Left ventricle myocardium inferior (tissue), 1 donor: Measurements from ENCODE around the gene VSTM2B. TPM values are rescaled to one million over a fixed set of nuclear protein-coding genes. Genes with fewer than 3 reads are reported as not detected.

Experiments used
- DNase-seq: peaks from one replicate; pipeline ENCODE4 v3.0.0-alpha.2; 2020
- H3K27ac ChIP-seq: fragments of 200-600 bp; replicated peaks from 2 replicates; pipeline ENCODE4 v1.8.0; 2021
- H3K27me3 ChIP-seq: fragments of 200-600 bp; 2 replicates; pipeline ENCODE4 v1.8.0; 2021; ENCODE audit warnings: low read depth
- H3K36me3 ChIP-seq: fragments of 200-600 bp; 2 replicates; pipeline ENCODE4 v1.8.0; 2021
- H3K4me1 ChIP-seq: fragments of 200-600 bp; 2 replicates; pipeline ENCODE4 v1.8.0; 2021
- H3K4me3 ChIP-seq: fragments of 200-600 bp; 2 replicates; pipeline ENCODE4 v1.8.0; 2021; ENCODE audit warnings: mild to moderate bottlenecking, moderate library complexity
- H3K9me3 ChIP-seq: fragments of 200-600 bp; replicated peaks from 2 replicates; pipeline ENCODE4 v1.8.0; 2021
- CTCF ChIP-seq: fragments of 200-600 bp; IDR thresholded peaks from 2 replicates; pipeline ENCODE4 v1.8.0; 2021; ENCODE audit warnings: antibody characterized with exemption, mild to moderate bottlenecking, borderline replicate concordance
- intact Hi-C: fragments of 100-400 bp; cut with micrococcal nuclease; formaldehyde crosslinking; loops from one replicate; pipeline ENCODE4 v1.11.0; 2022
- total RNA-seq: library from RNA; stranded (reverse); fragmentation: NEBNext Ultra II Directional; extraction: Animal tissue kit (Norgen Biotek cat#: 25700); gene quantifications from one replicate; pipeline ENCODE4 v1.2.1, GENCODE V29; 2021
- donor health status: DM: no; HTN: yes; CAD: no; lungs with severe emphysema.

The VSTM2B gene
- total RNA-seq, 1 donor from 2014 or later, result not detected

- Histone ChIP-seq H3K36me3 (no peaks in the 10 kb centered on the region), H3K27ac (no peak overlapping the region), H3K27me3 (peaks cover 82% of the 10 kb centered on the region), H3K4me3 (no peak overlapping the region), H3K9me3 (peaks cover 3% of the 10 kb centered on the region), H3K4me1 (no peaks in the 10 kb centered on the region)
- intact Hi-C loops, result no loop called here
- TF ChIP-seq CTCF, result no peak
- DNase-seq, result no peak
These were observed 45.3 kb upstream of the VSTM2B start for GRCh38 chr19:29480507-29480906.

GRCh38 chr19:29482855-29483640 is 42.7 kb upstream of the VSTM2B start:
- intact Hi-C loops, result no loop called here
- H3K27me3 ChIP-seq, result peaks cover 79% of the 10 kb centered on the region
- no peak overlapping the region for H3K4me3 ChIP-seq
- H3K27ac ChIP-seq, result no peak overlapping the region
- H3K4me1 ChIP-seq, result no peaks in the 10 kb centered on the region
- no peak for DNase-seq
- H3K9me3 ChIP-seq, result peaks cover 3% of the 10 kb centered on the region
- H3K36me3 ChIP-seq, result no peaks in the 10 kb centered on the region
- no peak for TF ChIP-seq CTCF

GRCh38 chr19:29483641-29483920 is 42.2 kb upstream of the VSTM2B start:
- H3K4me3 ChIP-seq, result no peak overlapping the region
- H3K36me3 ChIP-seq, result no peaks in the 10 kb centered on the region
- no peak for TF ChIP-seq CTCF
- intact Hi-C loops, result no loop called here
- no peak for DNase-seq
- no peaks in the 10 kb centered on the region for H3K4me1 ChIP-seq
- H3K27me3 ChIP-seq, result peaks cover 79% of the 10 kb centered on the region
- H3K9me3 ChIP-seq, result peaks cover 3% of the 10 kb centered on the region
- no peak overlapping the region for H3K27ac ChIP-seq

DNA sequence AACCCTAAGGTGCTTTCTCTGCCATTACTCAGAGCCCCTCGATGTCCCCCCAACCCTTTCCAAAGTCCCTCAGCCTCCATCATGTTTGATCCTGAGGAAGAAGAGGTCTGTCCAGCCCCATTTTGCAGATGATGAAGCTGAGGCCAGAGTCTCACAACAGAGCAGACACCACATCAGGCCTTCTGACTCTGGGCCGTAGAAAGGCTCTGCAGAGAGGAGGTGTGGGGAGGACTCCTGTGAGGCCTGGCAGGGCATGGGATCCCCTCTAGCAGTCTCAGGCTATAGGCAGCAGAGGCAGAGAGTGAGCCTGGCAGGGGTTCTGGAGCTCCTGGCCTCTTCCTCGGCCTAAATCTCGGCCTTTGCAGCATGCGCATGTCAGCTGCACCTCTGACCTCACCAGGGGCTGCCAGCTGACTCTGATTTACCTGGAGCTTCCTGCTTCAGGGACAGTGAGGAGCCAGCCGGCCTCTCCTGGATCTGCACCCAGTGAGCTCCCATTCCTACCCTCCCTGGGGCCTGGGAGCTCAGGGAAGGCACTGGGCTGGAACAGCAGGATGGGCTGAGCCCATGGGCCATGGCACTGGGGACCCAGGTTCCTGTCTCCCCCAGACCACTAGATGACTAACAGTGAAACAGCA is 41.7 kb upstream of the VSTM2B start:
- DNase-seq, result no peak
- H3K27me3 ChIP-seq, result peaks cover 79% of the 10 kb centered on the region
- H3K4me1 ChIP-seq, result no peaks in the 10 kb centered on the region
- H3K27ac ChIP-seq, result no peak overlapping the region
- peaks cover 3% of the 10 kb centered on the region for H3K9me3 ChIP-seq
- no peak overlapping the region for H3K4me3 ChIP-seq
- intact Hi-C loops, result no loop called here
- no peaks in the 10 kb centered on the region for H3K36me3 ChIP-seq
- TF ChIP-seq CTCF, result no peak

- no peaks in the 10 kb centered on the region for H3K36me3 ChIP-seq
- no peak for TF ChIP-seq CTCF
- no peaks in the 10 kb centered on the region for H3K4me1 ChIP-seq
- H3K27ac ChIP-seq, result no peak overlapping the region
- peaks cover 3% of the 10 kb centered on the region for H3K9me3 ChIP-seq
- intact Hi-C loops, result no loop called here
- H3K27me3 ChIP-seq, result peaks cover 79% of the 10 kb centered on the region
- DNase-seq, result no peak
- H3K4me3 ChIP-seq, result no peak overlapping the region
These were observed 40.9 kb upstream of the VSTM2B start for GRCh38 chr19:29484876-29485275.
